Colonic mucosa (tissue), 4 donors: ENCODE measurements around the gene DNAH2. TPM values are rescaled to one million over a fixed set of nuclear protein-coding genes. Genes with fewer than 3 reads are reported as not detected.
A peak's percentile ranks its signal among the peaks of the same experiment; 100 is the strongest.

Experiments
- DNase-seq: peaks from one replicate; pipeline ENCODE4 v3.0.0-alpha.2; 2020
- H3K27ac ChIP-seq: fragments of 200-600 bp; one replicate; pipeline ENCODE4 v1.8.0; 2021
- H3K27me3 ChIP-seq: fragments of 200-600 bp; one replicate; pipeline ENCODE4 v1.8.0; 2021
- H3K36me3 ChIP-seq: fragments of 200-600 bp; one replicate; pipeline ENCODE4 v1.8.0; 2021
- H3K4me1 ChIP-seq: fragments of 200-600 bp; one replicate; pipeline ENCODE4 v1.8.0; 2021; ENCODE audit warnings: mild to moderate bottlenecking
- H3K4me3 ChIP-seq: fragments of 200-600 bp; one replicate; pipeline ENCODE4 v1.8.0; 2021
- H3K9ac ChIP-seq, 2 donors: one replicate each; pipeline ENCODE4 v1.7.0; 2013; ENCODE audit warnings: control low read depth in 2 of 2, low read depth in 2 of 2, low read length in 2 of 2
- H3K9me3 ChIP-seq: fragments of 200-600 bp; one replicate; pipeline ENCODE4 v1.8.0; 2021
- CTCF ChIP-seq: fragments of 200-600 bp; IDR thresholded peaks from one replicate; pipeline ENCODE4 v1.8.0; 2022; ENCODE audit warnings: antibody characterized with exemption, mild to moderate bottlenecking
- intact Hi-C: fragments of 100-400 bp; cut with DNase I; formaldehyde crosslinking; loops from one replicate; pipeline ENCODE4 v1.14.1; 2022
- total RNA-seq, 2 donors: library from RNA; stranded (reverse); fragmentation: NEBNext Ultra II Directional in 1 of 2; extraction: Animal tissue kit (Norgen Biotek cat#: 25700) in 1 of 2; gene quantifications; one replicate each; pipeline ENCODE4 v1.2.1, GENCODE V29; 2021
- donor health status: healthy.
- donor health status: DM: no; HTN: no; CAD: no.
- donor health status: DM: no; HTN: no; CAD: no.

The DNAH2 gene
- total RNA-seq, 2 donors from 2014 or later, result 0.32 to 0.62 TPM

GRCh38 chr17:7713782-7714181, 3.8 kb upstream of the DNAH2 start:
- Histone ChIP-seq H3K27me3 (peaks cover 10% of the 10 kb centered on the region), H3K27ac (no peak overlapping the region), H3K4me1 (no peaks in the 10 kb centered on the region), H3K4me3 (no peak overlapping the region), H3K9ac (no peak overlapping the region), H3K36me3 (no peaks in the 10 kb centered on the region), H3K9me3 (no peaks in the 10 kb centered on the region)
- no peak for TF ChIP-seq CTCF
- no peak for DNase-seq
- intact Hi-C loops, result no loop called here

- Histone ChIP-seq H3K27ac (no peak overlapping the region), H3K9ac (no peak overlapping the region), H3K27me3 (peaks cover 10% of the 10 kb centered on the region), H3K4me3 (no peak overlapping the region), H3K4me1 (no peaks in the 10 kb centered on the region), H3K9me3 (no peaks in the 10 kb centered on the region), H3K36me3 (no peaks in the 10 kb centered on the region)
- no peak for TF ChIP-seq CTCF
- DNase-seq, result no peak
- intact Hi-C loops, result no loop called here
Measured at GRCh38 chr17:7714721-7715594, 2.6 kb upstream of the DNAH2 start.

GRCh38 chr17:7715936-7716886, 1.3 kb upstream of the DNAH2 start:
- no peaks in the 10 kb centered on the region for H3K9me3 ChIP-seq
- peaks cover 10% of the 10 kb centered on the region for H3K27me3 ChIP-seq
- H3K4me3 ChIP-seq, result peak overlapping the region; percentile 53
- no peaks in the 10 kb centered on the region for H3K4me1 ChIP-seq
- intact Hi-C loops, result no loop called here
- no peak for TF ChIP-seq CTCF
- DNase-seq, result no peak
- H3K36me3 ChIP-seq, result no peaks in the 10 kb centered on the region
- no peak overlapping the region for H3K27ac ChIP-seq
- H3K9ac ChIP-seq, result peak overlapping the region in 1 of 2 donors; percentile 30

GRCh38 chr17:7717756-7718350, 309 bp downstream of the DNAH2 start:
- no peak for TF ChIP-seq CTCF
- Histone ChIP-seq H3K4me3 (peak overlapping the region; percentile 53), H3K9me3 (no peaks in the 10 kb centered on the region), H3K4me1 (no peaks in the 10 kb centered on the region), H3K27me3 (peaks cover 10% of the 10 kb centered on the region), H3K36me3 (no peaks in the 10 kb centered on the region), H3K27ac (no peak overlapping the region), H3K9ac (peak overlapping the region in 1 of 2 donors; percentile 30)
- intact Hi-C loops, result no loop called here
- no peak for DNase-seq

GRCh38 chr17:7719661-7720060, 2.1 kb downstream of the DNAH2 start:
- DNase-seq, result no peak
- no peaks in the 10 kb centered on the region for H3K36me3 ChIP-seq
- H3K9me3 ChIP-seq, result no peaks in the 10 kb centered on the region
- H3K4me3 ChIP-seq, result no peak overlapping the region
- intact Hi-C loops, result no loop called here
- TF ChIP-seq CTCF, result no peak
- no peak overlapping the region for H3K9ac ChIP-seq
- H3K27me3 ChIP-seq, result peaks cover 3% of the 10 kb centered on the region
- H3K4me1 ChIP-seq, result no peaks in the 10 kb centered on the region
- no peak overlapping the region for H3K27ac ChIP-seq
